ENCODE measurements around the gene EGF.

- no peak for TF ChIP-seq CTCF (conservative IDR thresholded peaks at IDR 0.05)
- no peak for TF ChIP-seq ZFX (IDR thresholded peaks at IDR 0.05)
These were observed 8.7 kb downstream of the EGF start for GRCh38 chr4:109921384-109921808.

Data from C4-2B (cell line).